HG03108 (cell line): Measurements from ENCODE around the gene SELENON.

ENCODE experiments used
- ATAC-seq: cut with Tn5 transposase; IDR thresholded peaks from one replicate; pipeline ENCODE4 v1.9.1; 2021; ENCODE audit warnings: moderate library complexity; ENCODE audit not compliant: unreplicated experiment

The SELENON gene

GRCh38 chr1:25808481-25809244 lies 8.7 kb downstream of the SELENON start:
- ATAC-seq, result no peak

GRCh38 chr1:25809283-25809926 lies 9.4 kb downstream of the SELENON start:
- ATAC-seq, result no peak

GRCh38 chr1:25809929-25810328 lies 9.9 kb downstream of the SELENON start:
- no peak for ATAC-seq

DNA sequence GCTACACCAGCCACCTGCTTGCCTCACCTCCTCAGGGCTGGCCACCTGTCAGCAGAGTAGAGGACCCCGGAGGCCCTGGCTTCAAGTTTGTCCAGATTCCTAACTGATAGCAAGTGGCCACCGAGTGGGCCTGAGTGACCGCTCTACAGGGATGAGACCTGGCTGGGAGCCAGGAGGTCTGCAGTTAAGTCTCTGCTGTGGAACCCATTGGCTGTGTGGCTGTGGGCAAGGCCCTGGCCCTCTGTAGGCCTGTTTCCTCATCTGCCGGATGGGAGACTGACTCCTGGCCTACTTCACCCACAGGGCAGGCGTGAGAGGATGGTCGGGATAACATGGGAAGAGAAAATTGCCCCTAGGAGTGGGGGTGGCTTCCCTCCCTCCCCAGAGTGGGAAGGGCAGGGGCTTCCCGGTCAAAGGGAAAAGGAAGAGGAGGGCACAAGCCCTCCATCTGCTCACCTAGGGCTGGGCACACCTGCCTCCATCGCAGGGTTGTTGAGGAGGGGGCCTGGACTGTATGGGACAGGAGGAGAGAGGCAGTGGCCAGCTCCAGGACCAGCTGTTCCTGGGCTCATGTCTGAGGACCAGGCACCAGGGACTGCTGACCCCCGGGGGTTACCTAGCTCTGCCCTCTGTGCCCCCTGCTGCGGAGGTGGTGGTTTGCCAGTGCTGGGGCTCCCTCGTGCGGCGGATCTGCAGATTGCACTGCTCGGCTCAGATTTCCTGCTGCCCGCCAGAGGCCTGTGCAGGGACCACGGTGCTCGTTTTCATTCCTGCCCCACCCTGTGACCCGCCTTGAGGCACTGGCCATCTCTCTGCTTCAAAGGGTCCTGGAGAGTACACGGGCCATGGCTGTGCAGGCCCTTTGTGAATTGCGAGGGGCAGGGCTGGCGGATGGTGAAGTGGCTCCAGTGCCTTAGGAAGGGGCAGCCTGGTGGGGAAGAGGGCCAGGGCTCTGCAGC lies 10.6 kb downstream of the SELENON start:
- ATAC-seq, result no peak

GRCh38 chr1:25811384-25812082 lies 11.5 kb downstream of the SELENON start:
- no peak for ATAC-seq

- ATAC-seq, result no peak
Measured at GRCh38 chr1:25813071-25813733, 13.2 kb downstream of the SELENON start.

- no peak for ATAC-seq
Measured at GRCh38 chr1:25813734-25814471, 13.9 kb downstream of the SELENON start.

DNA sequence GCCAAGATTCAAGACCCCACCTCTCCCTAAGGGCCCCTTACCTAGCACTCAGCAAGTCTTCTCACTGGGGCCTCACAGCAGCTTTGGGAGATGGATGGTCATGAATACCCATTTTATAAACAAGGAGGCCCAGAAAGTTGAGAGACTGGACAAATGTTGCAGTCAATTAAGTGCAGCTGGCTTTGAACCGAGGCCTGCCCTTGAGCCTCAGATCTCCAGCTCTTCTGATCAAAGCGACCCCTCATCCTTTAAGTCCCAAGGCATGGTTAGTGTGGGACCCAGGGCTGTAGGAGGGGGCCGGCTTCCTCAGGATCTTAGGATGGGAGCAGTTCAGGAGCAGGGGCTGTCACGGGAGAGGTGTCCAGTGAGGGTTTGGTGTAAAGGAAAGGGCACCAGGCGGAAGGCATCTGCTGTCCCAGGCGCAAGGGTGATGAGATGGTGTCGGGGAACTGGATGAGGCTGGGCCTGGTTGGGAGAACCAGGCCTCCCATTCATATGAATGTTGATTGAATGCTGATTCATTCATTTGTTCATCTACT lies 14.6 kb downstream of the SELENON start:
- no peak for ATAC-seq

DNA sequence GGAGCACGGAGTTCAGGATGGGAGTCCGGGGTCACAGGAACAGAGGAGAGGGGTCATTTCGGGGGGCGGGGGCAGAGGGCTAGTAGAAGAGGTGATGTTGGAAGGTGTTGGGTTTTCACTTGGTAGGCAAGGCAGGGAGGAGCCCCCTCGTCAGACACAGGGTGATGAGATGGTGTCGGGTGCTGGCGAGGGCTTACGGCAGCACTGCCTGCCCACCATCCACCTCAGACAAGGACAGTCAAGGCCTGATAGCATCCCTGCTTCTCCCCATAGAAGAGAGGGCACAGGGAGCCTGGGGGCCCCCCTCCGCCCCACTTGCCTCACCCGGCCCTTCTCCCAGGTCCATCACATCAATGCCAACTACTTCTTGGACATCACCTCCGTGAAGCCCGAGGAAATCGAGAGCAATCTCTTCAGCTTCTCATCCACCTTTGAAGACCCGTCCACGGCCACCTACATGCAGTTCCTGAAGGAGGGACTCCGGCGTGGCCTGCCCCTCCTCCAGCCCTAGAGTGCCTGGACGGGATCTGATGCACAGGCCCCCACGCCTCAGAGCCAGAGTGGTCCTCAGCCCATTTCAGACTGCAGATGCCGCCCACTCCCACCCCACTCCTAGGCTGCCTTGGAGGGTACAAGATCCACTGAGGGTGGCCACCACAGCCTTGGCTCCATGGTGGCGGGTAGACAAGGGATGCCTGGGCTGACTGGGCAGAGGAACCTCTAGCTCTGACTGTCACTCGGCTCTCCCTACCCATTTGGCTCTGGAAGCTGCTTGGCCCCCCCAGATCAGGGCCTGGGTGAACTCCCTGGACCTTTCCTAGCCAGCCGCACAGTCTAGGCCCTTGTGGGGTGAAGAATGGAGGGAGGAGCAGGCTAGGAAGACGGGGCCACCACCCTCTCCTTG lies 15.5 kb downstream of the SELENON start:
- no peak for ATAC-seq

DNA sequence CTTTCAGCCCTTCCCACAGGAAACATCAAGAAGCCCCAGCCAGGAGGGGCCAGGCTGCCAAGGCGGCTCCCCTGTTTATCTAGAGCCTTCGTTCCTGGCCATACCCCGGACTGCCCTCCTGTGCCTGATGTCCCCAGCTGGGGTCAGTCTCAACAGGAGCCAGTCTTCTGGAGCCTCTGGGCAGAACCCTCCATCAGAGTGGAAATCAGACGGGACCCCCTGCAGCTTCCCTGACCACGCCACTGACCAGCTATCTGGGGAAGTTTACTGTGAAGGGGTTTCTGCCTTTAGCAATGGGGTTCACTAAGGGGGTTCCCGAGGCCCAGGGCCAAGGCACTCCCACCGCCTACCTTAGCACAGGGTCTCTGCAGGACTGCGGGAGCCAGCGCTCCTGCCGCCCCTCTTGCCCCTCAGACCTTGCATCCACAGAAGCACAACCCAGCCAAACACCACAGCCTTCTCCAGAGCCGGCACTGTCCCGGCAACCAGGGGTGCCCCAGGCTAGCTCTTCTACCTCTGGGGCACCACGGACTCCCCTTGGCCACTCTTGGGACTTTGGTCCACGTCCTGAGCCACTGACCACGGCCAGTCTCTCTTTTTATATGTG lies 16.2 kb downstream of the SELENON start:
- no peak for ATAC-seq

GRCh38 chr1:25817840-25818501 lies 18.0 kb downstream of the SELENON start:
- no peak for ATAC-seq

DNA sequence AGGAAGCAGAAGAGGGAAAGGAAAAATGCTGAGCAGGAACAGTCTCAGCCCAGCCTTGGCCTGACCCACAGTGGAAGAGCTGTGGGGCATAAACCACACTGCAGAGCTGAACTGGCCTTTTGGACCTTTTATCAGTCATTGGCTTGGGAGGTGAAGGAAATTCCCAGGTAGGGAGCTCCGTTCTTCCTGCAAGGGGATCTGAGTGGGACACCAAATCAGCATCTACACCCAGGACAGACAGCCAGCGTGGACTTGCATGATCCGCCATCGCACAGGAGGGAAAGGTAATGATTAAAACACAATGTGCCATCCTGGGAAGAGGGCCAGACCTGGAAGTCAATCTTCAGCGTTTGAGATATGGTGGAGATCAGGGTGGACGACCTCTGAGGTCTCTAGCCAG lies 18.6 kb downstream of the SELENON start:
- no peak for ATAC-seq

DNA sequence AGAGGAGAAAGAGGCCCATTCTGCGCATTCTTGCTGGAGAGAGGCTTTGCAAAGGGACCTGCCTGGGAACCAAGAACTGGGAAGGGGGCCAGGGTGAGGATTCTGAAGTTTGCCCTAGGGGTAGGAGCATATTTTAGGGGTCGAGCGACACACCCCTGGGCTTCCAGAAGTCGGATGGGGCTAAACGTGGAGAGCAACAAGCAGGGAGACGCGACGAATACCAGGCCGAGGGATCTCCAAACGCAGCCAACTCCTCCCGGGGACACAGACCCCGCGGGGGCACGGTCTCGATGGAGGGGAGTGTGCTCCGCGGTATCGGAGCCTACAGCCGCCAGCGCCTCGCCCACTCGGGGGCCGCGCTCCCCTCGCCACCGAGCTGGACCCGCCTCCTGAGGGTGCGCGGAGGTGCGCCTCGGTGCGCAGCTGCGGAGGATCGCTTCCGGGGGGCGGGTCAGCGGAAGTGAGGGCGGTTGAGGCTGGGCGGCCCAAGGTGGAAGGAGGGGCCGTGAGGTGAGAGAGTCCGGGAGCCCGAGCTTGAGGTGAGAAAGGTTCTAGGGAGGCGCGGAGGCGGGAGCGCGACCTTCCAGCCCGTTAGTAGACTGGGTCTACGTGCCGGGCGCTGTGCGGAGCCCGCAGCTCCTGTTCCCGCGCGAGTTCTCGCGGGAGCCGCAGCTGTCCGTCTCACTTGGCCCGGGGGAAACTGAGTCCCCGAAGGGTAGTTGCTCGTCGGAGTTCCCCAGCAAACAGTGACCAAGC lies 19.7 kb downstream of the SELENON start, which contains the start of gene MTFR1L:
Gene MTFR1L, plus strand, starts transcription at position 464 of the 756 bp plus-strand sequence. CDS start 3,151 bp downstream, outside the sequence.
- peak; percentile 73 for ATAC-seq

DNA sequence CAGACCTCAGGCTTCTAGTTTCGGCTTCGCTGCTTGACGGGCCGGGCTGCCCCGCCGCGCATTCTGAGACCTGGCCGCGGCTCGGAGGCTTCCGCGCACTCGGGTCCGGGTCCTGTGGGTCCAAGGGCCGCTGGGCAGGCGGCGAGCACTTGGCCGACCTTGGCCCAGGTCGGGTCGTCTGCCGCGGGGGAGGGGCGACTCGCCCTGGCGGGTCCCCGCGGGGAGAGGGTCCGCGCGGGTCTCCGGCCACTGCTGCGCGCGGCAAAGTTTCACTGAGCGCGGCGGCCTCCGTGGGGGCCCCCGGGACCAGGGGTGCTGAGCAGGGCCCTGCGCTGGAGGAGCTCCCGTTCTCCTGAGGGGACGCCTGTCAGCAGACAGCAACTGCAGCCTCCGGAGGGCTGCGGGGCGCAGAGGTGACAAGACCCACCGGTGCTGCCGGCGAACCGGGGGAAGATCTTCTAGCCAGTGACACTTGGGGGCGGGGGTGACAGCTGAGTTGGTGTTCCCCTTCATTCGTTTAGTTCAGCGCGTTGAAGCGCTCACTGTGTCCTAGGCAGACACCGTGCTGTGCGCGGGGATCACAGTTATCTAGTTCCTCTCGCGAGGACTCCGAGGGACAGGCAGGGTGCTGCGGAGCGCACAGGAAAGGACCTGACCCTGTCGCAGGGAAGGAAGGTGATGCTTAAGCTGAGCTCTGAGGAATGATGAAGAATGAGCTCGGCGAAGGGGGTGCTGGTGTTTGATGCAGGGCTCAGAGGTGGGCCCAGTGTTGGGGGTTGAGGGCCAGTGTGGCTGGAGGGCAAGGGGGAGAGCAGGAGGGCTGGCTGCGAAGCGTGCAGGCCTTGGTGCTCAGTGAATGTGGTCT lies 20.5 kb downstream of the SELENON start:
- peak; percentile 39 for ATAC-seq

- ATAC-seq, result no peak
Measured at GRCh38 chr1:25821112-25821476, 21.1 kb downstream of the SELENON start.
